NB4 (cell line): ENCODE measurements around the gene KIAA1671.

Source experiments
- POLR2A ChIP-seq: IDR thresholded peaks from 2 replicates; pipeline ENCODE4 v1.6.1; 2011; ENCODE audit warnings: mild to moderate bottlenecking; ENCODE audit not compliant: insufficient read length; ENCODE audit errors: extremely low read depth
- TF ChIP-seq, protein P1 (sequence below): IDR thresholded peaks from one replicate; pipeline ENCODE4 v1.5.1; 2012; ENCODE audit warnings: low read depth, low read length

DNA sequence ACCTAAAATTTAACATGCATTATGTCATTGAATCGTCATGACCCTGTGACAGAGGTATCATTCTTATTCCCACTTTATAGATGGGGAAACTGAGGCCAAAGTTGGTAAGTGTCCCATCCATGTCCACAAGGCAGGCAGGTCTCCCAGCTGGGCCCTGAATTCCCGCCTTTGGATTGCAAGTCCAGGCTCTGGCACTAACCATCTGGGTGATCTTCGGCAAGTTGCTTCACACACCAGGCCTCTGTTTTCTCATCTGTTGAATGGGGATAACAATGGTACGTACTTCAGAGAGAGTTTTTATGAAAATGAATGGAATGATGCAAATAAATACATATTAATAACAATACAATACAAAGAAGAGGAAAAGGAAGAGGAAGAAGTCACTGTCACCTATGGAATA is 250.6 kb downstream of the KIAA1671 start:
- no peak for TF ChIP-seq POLR2A
- TF ChIP-seq, protein P1, sequence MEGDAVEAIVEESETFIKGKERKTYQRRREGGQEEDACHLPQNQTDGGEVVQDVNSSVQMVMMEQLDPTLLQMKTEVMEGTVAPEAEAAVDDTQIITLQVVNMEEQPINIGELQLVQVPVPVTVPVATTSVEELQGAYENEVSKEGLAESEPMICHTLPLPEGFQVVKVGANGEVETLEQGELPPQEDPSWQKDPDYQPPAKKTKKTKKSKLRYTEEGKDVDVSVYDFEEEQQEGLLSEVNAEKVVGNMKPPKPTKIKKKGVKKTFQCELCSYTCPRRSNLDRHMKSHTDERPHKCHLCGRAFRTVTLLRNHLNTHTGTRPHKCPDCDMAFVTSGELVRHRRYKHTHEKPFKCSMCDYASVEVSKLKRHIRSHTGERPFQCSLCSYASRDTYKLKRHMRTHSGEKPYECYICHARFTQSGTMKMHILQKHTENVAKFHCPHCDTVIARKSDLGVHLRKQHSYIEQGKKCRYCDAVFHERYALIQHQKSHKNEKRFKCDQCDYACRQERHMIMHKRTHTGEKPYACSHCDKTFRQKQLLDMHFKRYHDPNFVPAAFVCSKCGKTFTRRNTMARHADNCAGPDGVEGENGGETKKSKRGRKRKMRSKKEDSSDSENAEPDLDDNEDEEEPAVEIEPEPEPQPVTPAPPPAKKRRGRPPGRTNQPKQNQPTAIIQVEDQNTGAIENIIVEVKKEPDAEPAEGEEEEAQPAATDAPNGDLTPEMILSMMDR = no peak
